ENCODE measurements around the gene AKT3.

Gene AKT3

GRCh38 chr1:243529512-243529911, 320.5 kb downstream of the AKT3 start:
- TF ChIP-seq TAF1 (IDR thresholded peaks at IDR 0.05; ENCODE audit: borderline replicate concordance, insufficient read depth, low read length) (no peak), SIN3A (IDR thresholded peaks at IDR 0.05; ENCODE audit: borderline replicate concordance, insufficient read depth, low read length) (no peak), REST (IDR thresholded peaks at IDR 0.05; ENCODE audit: insufficient read depth in 1 of 2, low read depth in 2 of 2, low read length in 2 of 2) (no peak), POLR2AphosphoS5 (IDR thresholded peaks at IDR 0.05; ENCODE audit: low read depth, low read length) (no peak), FOXP2 (optimal IDR thresholded peaks at IDR 0.05; ENCODE audit: borderline replicate concordance, extremely low read depth, extremely low read length, insufficient read depth) (no peak)

DNA sequence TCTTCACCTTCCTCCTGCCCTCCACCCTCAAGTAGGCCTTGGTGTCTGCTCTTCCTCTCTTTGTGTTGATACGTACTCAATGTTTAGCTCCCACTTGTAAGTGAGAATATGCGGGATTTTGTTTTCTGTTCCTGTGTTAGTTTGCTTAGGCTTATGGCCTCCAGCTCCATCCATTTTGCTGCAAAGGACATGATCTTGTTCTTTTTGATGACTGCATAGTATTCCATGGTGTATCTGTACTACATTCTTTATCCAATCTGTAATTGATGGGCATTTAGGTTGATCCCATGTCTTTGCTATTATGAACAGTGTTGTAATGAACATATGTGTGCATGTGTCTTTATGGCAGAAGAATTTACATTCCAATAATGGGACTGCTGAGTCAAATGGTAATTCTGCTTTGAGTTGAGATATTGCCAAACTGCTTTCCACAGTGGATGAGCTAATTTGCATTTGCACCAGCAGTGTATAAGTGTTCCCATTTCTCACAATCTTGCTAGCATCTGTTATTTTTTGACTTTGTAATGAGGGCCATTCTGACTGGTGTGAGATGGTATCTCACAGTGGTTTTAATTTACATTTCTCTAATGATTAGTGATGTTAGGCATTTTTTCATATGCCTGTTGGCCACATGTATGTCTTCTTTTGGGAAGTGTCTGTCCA, 321.5 kb downstream of the AKT3 start:
- no peak for TF ChIP-seq REST (IDR thresholded peaks at IDR 0.05; ENCODE audit: insufficient read depth in 1 of 2, low read depth in 2 of 2, low read length in 2 of 2)
- no peak for TF ChIP-seq FOXP2 (optimal IDR thresholded peaks at IDR 0.05; ENCODE audit: borderline replicate concordance, extremely low read depth, extremely low read length, insufficient read depth)
- no peak for TF ChIP-seq POLR2AphosphoS5 (IDR thresholded peaks at IDR 0.05; ENCODE audit: low read depth, low read length)
- no peak for TF ChIP-seq SIN3A (IDR thresholded peaks at IDR 0.05; ENCODE audit: borderline replicate concordance, insufficient read depth, low read length)

- TF ChIP-seq SIN3A (IDR thresholded peaks at IDR 0.05; ENCODE audit: borderline replicate concordance, insufficient read depth, low read length) (no peak), FOXP2 (optimal IDR thresholded peaks at IDR 0.05; ENCODE audit: borderline replicate concordance, extremely low read depth, extremely low read length, insufficient read depth) (no peak), TAF1 (IDR thresholded peaks at IDR 0.05; ENCODE audit: borderline replicate concordance, insufficient read depth, low read length) (no peak), POLR2AphosphoS5 (IDR thresholded peaks at IDR 0.05; ENCODE audit: low read depth, low read length) (no peak), REST (IDR thresholded peaks at IDR 0.05; ENCODE audit: insufficient read depth in 1 of 2, low read depth in 2 of 2, low read length in 2 of 2) (no peak)
Observed at GRCh38 chr1:243526180-243526579, 323.9 kb downstream of the AKT3 start.

DNA sequence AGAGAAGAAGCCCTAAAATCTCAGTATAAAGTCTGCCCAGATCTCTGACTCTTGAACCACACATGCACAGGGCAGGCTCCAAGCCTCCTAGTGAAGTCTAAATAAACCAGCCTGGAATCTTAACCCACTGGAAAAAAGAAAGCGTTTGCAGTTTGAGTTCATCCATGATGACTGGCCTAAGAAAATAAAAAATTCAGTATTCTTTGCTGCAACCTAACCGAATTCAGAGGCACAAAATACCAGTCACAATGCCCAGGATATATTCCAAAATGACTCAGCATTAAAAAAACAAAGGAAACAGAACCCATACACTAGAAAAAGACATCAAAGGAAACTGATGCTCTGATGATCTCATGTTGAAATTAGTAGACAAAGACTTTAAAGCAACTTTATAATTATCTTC, 325.0 kb downstream of the AKT3 start:
- no peak for TF ChIP-seq REST (IDR thresholded peaks at IDR 0.05; ENCODE audit: insufficient read depth in 1 of 2, low read depth in 2 of 2, low read length in 2 of 2)
- no peak for TF ChIP-seq SIN3A (IDR thresholded peaks at IDR 0.05; ENCODE audit: borderline replicate concordance, insufficient read depth, low read length)
- no peak for TF ChIP-seq FOXP2 (optimal IDR thresholded peaks at IDR 0.05; ENCODE audit: borderline replicate concordance, extremely low read depth, extremely low read length, insufficient read depth)
- no peak for TF ChIP-seq TAF1 (IDR thresholded peaks at IDR 0.05; ENCODE audit: borderline replicate concordance, insufficient read depth, low read length)
- no peak for TF ChIP-seq POLR2AphosphoS5 (IDR thresholded peaks at IDR 0.05; ENCODE audit: low read depth, low read length)
